ENCODE data around the gene ATP1B3.

- no peak for TF ChIP-seq CTCF (IDR thresholded peaks at IDR 0.05; ENCODE audit: low read depth, low read length, poor library complexity, severe bottlenecking)
- no peak for TF ChIP-seq EZH2phosphoT487 (IDR thresholded peaks at IDR 0.05; ENCODE audit: borderline replicate concordance, low read length)
Measured at GRCh38 chr3:141928631-141929270, 52.3 kb downstream of the ATP1B3 start.
